Activated CD4-positive, alpha-beta memory T cell treated with anti-CD3 and anti-CD28 coated beads, Interleukin-2, amount 10 ng/mL, durations not matched to agents 7 days and 5 days (primary cell): ENCODE measurements around the gene ACAD9. TPM values are rescaled to one million over a fixed set of nuclear protein-coding genes. Genes with fewer than 3 reads are reported as not detected.
A peak's percentile ranks its signal among the peaks of the same experiment; 100 is the strongest.
"Not testable (repeated sequence)": the region's sequence is repeated elsewhere in the genome, so short reads cannot be mapped to it uniquely, and the experiment has no call there.

ENCODE experiments used
- CTCF ChIA-PET: fragments of 350-600 bp; sonication (Branson Sonifier 250); formaldehyde crosslinking; loops from one replicate; lab custom pipeline; 2021; ENCODE audit warnings: antibody characterized with exemption, inconsistent platforms; lab: Charles Lee
- POLR2A ChIA-PET: fragments of 350-600 bp; sonication (Branson Sonifier 250); formaldehyde crosslinking; loops from one replicate; lab custom pipeline; 2021; ENCODE audit warnings: antibody characterized with exemption; lab: Charles Lee
- DNase-seq: peaks from one replicate; pipeline ENCODE4 v3.0.0-alpha.2; 2020
- H3K27ac Mint-ChIP-seq: one replicate; pipeline ENCODE4 v1.8.0; 2021; ENCODE audit warnings: mild to moderate bottlenecking, mixed read lengths
- H3K27me3 Mint-ChIP-seq: one replicate; pipeline ENCODE4 v1.8.0; 2021; ENCODE audit warnings: mixed read lengths
- H3K36me3 Mint-ChIP-seq: one replicate; pipeline ENCODE4 v1.8.0; 2021; ENCODE audit warnings: low read depth, mixed read lengths
- H3K4me1 Mint-ChIP-seq: one replicate; pipeline ENCODE4 v1.8.0; 2021; ENCODE audit warnings: mixed read lengths
- H3K4me3 Mint-ChIP-seq: one replicate; pipeline ENCODE4 v1.8.0; 2021; ENCODE audit warnings: mild to moderate bottlenecking, mixed read lengths
- H3K9me3 Mint-ChIP-seq: one replicate; pipeline ENCODE4 v1.8.0; 2021; ENCODE audit warnings: mixed read lengths
- total RNA-seq, 2 experiments: library from RNA; stranded (reverse); gene quantifications; one replicate each; pipeline ENCODE4 v1.2.3, GENCODE V29; 2021

Gene ACAD9
- total RNA-seq, 2 experiments from 2014 or later, result 42.7 to 48.4 TPM

GRCh38 chr3:128864849-128865804 is 14.3 kb upstream of the ACAD9 start:
- POLR2A ChIA-PET, H3K36me3 Mint-ChIP-seq, H3K27me3 Mint-ChIP-seq, H3K4me1 Mint-ChIP-seq, H3K4me3 Mint-ChIP-seq, DNase-seq, H3K27ac Mint-ChIP-seq, CTCF ChIA-PET: not testable (repeated sequence)
- H3K9me3 Mint-ChIP-seq, result peaks cover 11% of the 10 kb centered on the region

DNA sequence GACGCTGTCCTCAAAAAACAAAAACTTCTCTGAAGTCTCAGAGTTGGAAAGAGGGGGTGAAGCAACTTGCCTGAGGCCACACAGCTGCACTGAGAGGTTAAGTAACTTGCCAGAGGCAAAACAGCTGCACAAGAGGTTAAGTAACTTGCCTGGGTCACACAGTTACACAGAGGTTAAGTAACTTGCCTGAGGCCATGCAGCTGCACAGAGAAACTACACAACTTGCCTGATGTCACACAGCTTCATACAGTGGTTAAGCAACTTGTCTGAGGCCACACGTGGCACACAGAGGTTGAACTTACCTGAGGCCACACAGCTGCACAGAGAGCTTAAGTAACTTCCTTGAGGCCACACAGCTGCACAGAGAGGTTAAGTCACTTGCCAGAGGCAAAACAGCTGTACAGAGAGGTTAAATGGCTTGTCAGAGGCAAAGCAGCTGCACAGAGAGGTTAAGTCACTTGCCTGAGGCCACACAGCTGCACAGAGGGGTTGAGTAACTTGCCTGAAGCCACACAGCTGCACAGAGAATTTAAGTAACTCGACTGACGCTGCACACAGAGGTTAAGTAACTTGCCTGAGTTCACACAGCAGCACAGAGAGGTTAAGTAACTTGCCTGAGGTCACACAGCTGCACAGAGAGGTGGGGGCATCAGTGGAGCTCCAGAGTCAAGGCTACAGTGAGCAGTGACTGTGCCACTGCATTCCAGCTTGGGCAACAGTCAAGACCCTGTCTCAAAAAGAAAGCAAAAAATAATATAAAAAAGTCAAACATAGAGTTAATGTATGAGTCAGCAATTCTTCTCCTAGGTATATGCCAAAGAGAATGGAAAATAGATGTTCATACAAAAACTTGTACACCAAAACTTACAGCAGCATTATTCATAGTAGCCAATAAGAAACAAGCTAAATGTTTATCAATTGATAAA is 12.0 kb upstream of the ACAD9 start:
- H3K36me3 Mint-ChIP-seq, result no peaks in the 10 kb centered on the region
- H3K4me3 Mint-ChIP-seq, result no peak overlapping the region
- no peak for DNase-seq
- CTCF ChIA-PET, result interaction anchor here (0.6 to 1.7 kb wide), 4 partner anchors 8 to 187 kb away, joined by 3 to 6 read pairs (median 4); no protein-coding TSS in a partner anchor
- peaks cover 2% of the 10 kb centered on the region for H3K4me1 Mint-ChIP-seq
- no peak overlapping the region for H3K27ac Mint-ChIP-seq
- H3K9me3 Mint-ChIP-seq, result no peaks in the 10 kb centered on the region
- POLR2A ChIA-PET, result interaction anchor here (0.8 to 3.1 kb wide), 3 partner anchors 9 to 217 kb away, joined by 3 to 19 read pairs (median 3); partner anchors contain the start of genes ACAD9 and RPN1
- H3K27me3 Mint-ChIP-seq, result no peaks in the 10 kb centered on the region

DNA sequence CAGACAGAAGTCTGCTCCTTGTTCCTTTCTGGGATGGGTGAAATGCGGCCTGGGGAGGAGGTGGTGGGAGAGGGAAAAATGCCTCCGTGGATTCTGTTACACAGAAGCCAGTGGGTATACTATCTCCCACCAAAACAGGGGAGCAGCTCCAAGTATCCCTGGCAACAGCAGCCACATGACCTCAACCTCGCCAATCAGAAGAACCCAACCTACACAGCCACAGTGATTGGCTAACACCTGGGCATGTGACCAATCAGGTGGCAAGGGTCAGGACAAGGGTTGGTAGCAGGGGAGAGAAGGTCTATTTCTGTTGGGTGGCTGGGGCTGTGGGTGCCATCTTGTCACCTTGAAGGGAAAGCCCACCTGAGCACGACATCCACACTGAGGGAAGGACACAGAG is 9.1 kb upstream of the ACAD9 start:
- Mint-ChIP-seq H3K27ac (no peak overlapping the region), H3K4me1 (peaks cover 2% of the 10 kb centered on the region), H3K4me3 (no peak overlapping the region), H3K9me3 (no peaks in the 10 kb centered on the region), H3K27me3 (peaks cover 4% of the 10 kb centered on the region), H3K36me3 (no peaks in the 10 kb centered on the region)
- CTCF ChIA-PET, result interaction anchor here (0.9 to 1.1 kb wide), 2 partner anchors 24 to 220 kb away, joined by 3 read pairs; no protein-coding TSS in a partner anchor
- POLR2A ChIA-PET, result interaction anchor here (1.2 to 2.2 kb wide), 3 partner anchors 9 to 446 kb away, joined by 3 to 11 read pairs (median 4); partner anchors contain the start of gene ACAD9
- no peak for DNase-seq

DNA sequence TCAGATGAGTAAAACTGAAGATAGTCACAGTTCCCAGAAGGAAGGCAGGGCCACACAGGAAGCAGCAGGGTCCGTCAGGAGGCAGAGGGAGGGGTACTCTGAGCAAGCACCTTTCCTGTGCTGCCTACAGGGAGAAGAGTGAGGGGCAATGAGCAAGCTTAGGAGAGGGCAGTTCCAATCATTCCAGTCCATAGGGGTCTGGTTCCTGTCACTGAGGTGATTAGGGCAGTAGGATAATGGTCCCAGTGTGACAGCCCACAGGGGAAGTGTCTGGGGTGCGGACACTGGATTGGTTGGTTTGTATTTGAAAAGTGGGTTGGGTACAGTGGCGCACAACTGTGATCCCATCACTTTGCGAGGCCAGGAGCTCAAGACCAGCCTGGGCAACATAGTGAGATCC is 7.1 kb upstream of the ACAD9 start:
- ChIA-PET POLR2A (no interaction called here), CTCF (interaction anchor here (1.7 kb wide), 1 partner anchor 191 kb away, joined by 5 read pairs; no protein-coding TSS in a partner anchor)
- no peak overlapping the region for H3K27ac Mint-ChIP-seq
- peaks cover 10% of the 10 kb centered on the region for H3K4me1 Mint-ChIP-seq
- H3K36me3 Mint-ChIP-seq, result no peaks in the 10 kb centered on the region
- H3K9me3 Mint-ChIP-seq, result no peaks in the 10 kb centered on the region
- peaks cover 4% of the 10 kb centered on the region for H3K27me3 Mint-ChIP-seq
- H3K4me3 Mint-ChIP-seq, result no peak overlapping the region
- no peak for DNase-seq

GRCh38 chr3:128872744-128873143 is 6.7 kb upstream of the ACAD9 start:
- H3K27me3 Mint-ChIP-seq, result peaks cover 4% of the 10 kb centered on the region
- peaks cover 14% of the 10 kb centered on the region for H3K4me1 Mint-ChIP-seq
- H3K9me3 Mint-ChIP-seq, result no peaks in the 10 kb centered on the region
- no peak overlapping the region for H3K27ac Mint-ChIP-seq
- CTCF ChIA-PET, result interaction anchor here (1.7 kb wide), 1 partner anchor 192 kb away, joined by 5 read pairs; no protein-coding TSS in a partner anchor
- POLR2A ChIA-PET, result no interaction called here
- H3K36me3 Mint-ChIP-seq, result peaks cover 4% of the 10 kb centered on the region
- no peak for DNase-seq
- no peak overlapping the region for H3K4me3 Mint-ChIP-seq

- POLR2A ChIA-PET, result no interaction called here
- peaks cover 21% of the 10 kb centered on the region for H3K4me1 Mint-ChIP-seq
- H3K4me3 Mint-ChIP-seq, result no peak overlapping the region
- H3K36me3 Mint-ChIP-seq, result peaks cover 6% of the 10 kb centered on the region
- H3K27me3 Mint-ChIP-seq, result peaks cover 4% of the 10 kb centered on the region
- H3K9me3 Mint-ChIP-seq, result no peaks in the 10 kb centered on the region
- CTCF ChIA-PET, result interaction anchor here (2.7 kb wide), 1 partner anchor 143 kb away, joined by 6 read pairs; no protein-coding TSS in a partner anchor
- no peak overlapping the region for H3K27ac Mint-ChIP-seq
- no peak for DNase-seq
Observed at GRCh38 chr3:128873244-128874022, 6.0 kb upstream of the ACAD9 start.

- H3K27ac Mint-ChIP-seq, result no peak overlapping the region
- ChIA-PET CTCF (interaction anchor here (0.9 to 6.5 kb wide), 10 partner anchors 8 to 257 kb away, joined by 4 to 33 read pairs (median 6); no protein-coding TSS in a partner anchor), POLR2A (interaction anchor here (0.8 to 1.1 kb wide), 2 partner anchors 194 to 246 kb away, joined by 3 read pairs; no protein-coding TSS in a partner anchor)
- H3K9me3 Mint-ChIP-seq, result no peaks in the 10 kb centered on the region
- peaks cover 4% of the 10 kb centered on the region for H3K27me3 Mint-ChIP-seq
- H3K4me1 Mint-ChIP-seq, result peaks cover 26% of the 10 kb centered on the region
- DNase-seq, result no peak
- no peak overlapping the region for H3K4me3 Mint-ChIP-seq
- H3K36me3 Mint-ChIP-seq, result peaks cover 16% of the 10 kb centered on the region
Observed at GRCh38 chr3:128874481-128875180, 4.8 kb upstream of the ACAD9 start.

DNA sequence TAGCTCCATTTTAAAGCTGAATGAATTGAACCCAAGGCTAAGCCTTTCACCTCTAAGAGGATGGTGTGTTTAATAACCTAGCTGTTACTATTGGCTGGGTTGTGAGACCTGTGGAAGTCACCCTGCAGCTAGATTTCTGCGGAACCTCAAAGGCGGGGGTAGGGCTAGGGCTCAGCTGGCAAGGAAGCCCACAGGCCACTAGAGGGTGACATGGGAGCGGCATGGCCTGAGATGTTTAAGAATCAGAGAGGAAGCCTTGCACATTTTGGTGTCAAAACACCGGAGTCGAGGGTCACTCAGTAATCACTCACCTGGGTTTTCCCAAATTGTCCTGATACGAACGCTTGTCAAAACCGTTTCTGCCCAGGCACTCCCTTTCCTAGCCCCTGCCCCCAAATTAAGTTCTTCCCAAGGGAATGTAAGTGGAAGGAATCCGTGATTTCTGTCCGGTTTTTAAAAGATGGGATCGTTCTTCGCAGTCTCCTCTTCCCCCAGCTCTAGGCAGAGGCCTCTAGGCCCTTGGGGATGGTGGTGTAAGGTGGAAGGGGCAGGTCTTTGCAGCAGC is 3.8 kb upstream of the ACAD9 start:
- Mint-ChIP-seq H3K36me3 (peaks cover 18% of the 10 kb centered on the region), H3K27me3 (peaks cover 4% of the 10 kb centered on the region), H3K4me1 (peaks cover 34% of the 10 kb centered on the region), H3K27ac (no peak overlapping the region), H3K4me3 (no peak overlapping the region), H3K9me3 (no peaks in the 10 kb centered on the region)
- CTCF ChIA-PET, result interaction anchor here (0.8 to 6.5 kb wide), 14 partner anchors 9 to 440 kb away, joined by 3 to 33 read pairs (median 5); a partner anchor contains a TSS
- DNase-seq, result peak; percentile 68
- POLR2A ChIA-PET, result interaction anchor here (0.8 to 1.1 kb wide), 2 partner anchors 195 to 245 kb away, joined by 3 read pairs; no protein-coding TSS in a partner anchor

GRCh38 chr3:128878011-128878457 is 1.4 kb upstream of the ACAD9 start:
- CTCF ChIA-PET, result interaction anchor here (0.8 to 6.5 kb wide), 11 partner anchors 9 to 269 kb away, joined by 3 to 34 read pairs (median 7); no protein-coding TSS in a partner anchor
- Mint-ChIP-seq H3K27ac (no peak overlapping the region), H3K27me3 (peaks cover 4% of the 10 kb centered on the region), H3K4me1 (peaks cover 55% of the 10 kb centered on the region), H3K36me3 (peaks cover 32% of the 10 kb centered on the region), H3K4me3 (peak overlapping the region; percentile 85), H3K9me3 (no peaks in the 10 kb centered on the region)
- DNase-seq, result no peak
- POLR2A ChIA-PET, result interaction anchor here (0.6 to 4.1 kb wide), 28 partner anchors 7 to 563 kb away, joined by 3 to 45 read pairs (median 6); partner anchors contain the start of genes COPG1, IFT122, MBD4 and RAB43

DNA sequence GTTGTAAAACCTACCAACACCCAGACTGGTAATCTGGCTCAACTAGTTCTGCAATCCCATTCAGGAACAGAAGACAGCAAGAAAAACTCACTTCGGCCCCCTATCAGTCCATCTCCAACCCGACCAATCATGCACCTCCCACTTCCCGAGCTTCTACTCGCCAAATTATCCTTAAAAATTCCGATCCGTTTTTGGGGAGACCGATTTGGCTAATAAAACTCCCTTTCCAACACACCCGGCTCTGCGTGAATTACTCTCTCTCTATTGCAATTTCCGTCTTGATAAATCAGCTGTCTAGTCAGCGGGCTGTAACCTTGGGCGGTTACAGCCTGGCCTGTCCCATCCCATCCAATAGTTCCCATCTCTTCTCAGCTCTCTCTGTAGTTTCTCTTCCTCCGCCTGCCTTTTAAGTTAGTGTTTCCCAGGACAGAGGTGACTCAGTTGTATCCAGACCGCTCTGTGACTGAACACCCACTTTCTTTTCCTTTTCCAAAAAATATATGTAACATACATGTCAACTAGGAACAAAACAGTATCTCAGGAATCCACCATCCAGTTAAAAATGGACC is 780 bp upstream of the ACAD9 start:
- peaks cover 57% of the 10 kb centered on the region for H3K4me1 Mint-ChIP-seq
- peak; percentile 35 for DNase-seq
- POLR2A ChIA-PET, result interaction anchor here (0.6 to 4.1 kb wide), 39 partner anchors 8 to 563 kb away, joined by 3 to 45 read pairs (median 5); partner anchors contain the start of genes COPG1, IFT122, MBD4 and RAB43
- H3K27ac Mint-ChIP-seq, result peak overlapping the region; percentile 86
- peaks cover 32% of the 10 kb centered on the region for H3K36me3 Mint-ChIP-seq
- CTCF ChIA-PET, result interaction anchor here (0.7 to 6.5 kb wide), 18 partner anchors 9 to 270 kb away, joined by 3 to 34 read pairs (median 4); no protein-coding TSS in a partner anchor
- peaks cover 4% of the 10 kb centered on the region for H3K27me3 Mint-ChIP-seq
- H3K9me3 Mint-ChIP-seq, result no peaks in the 10 kb centered on the region
- peak overlapping the region; percentile 85 for H3K4me3 Mint-ChIP-seq
